PC-9 (cell line): ENCODE results near the gene C4orf17. TPM values are rescaled to one million over a fixed set of nuclear protein-coding genes. Genes with fewer than 3 reads are reported as not detected.

Experiments used
- BruUV-seq: library from RNA; stranded (reverse); fragments of 400-500 nt; replicated peaks from 2 replicates; lab custom pipeline; 2021; lab: Mats Ljungman, UMichigan
- CTCF ChIA-PET: fragments of 300-600 bp; sonication (Branson Sonifier 250); formaldehyde crosslinking; loops from one replicate; lab custom pipeline; 2022; ENCODE audit warnings: antibody characterized with exemption; lab: Charles Lee
- POLR2A ChIA-PET: fragments of 300-600 bp; sonication (Branson Sonifier 250); formaldehyde crosslinking; loops from one replicate; lab custom pipeline; 2022; ENCODE audit warnings: antibody characterized with exemption; ENCODE audit not compliant: unreplicated experiment; lab: Charles Lee
- DNase-seq, 2 experiments: peaks; one replicate each; pipeline versions ENCODE4 v3.0.0 to v3.0.0-alpha.2; 2015 to 2022; ENCODE audit warnings: mixed read lengths in 1 of 2
- H2AFZ ChIP-seq: fragments of 200-600 bp; sonication (generic); 2 replicates; pipeline ENCODE4 v1.8.1; 2017; ENCODE audit warnings: antibody characterized with exemption
- H3F3A ChIP-seq: fragments of 200-600 bp; sonication (generic); 2 replicates; pipeline ENCODE4 v1.8.1; 2017; ENCODE audit warnings: antibody characterized with exemption, mild to moderate bottlenecking, low read depth; ENCODE audit not compliant: insufficient read depth
- H3K27ac ChIP-seq: fragments of 200-600 bp; sonication (generic); 2 replicates; pipeline ENCODE4 v1.6.1; 2016; ENCODE audit warnings: mixed run types
- H3K27me3 ChIP-seq: fragments of 200-600 bp; sonication (generic); 2 replicates; pipeline ENCODE4 v1.6.1; 2016; ENCODE audit warnings: low read depth, mixed run types; ENCODE audit not compliant: insufficient read depth
- H3K36me3 ChIP-seq: fragments of 200-600 bp; sonication (generic); 2 replicates; pipeline ENCODE4 v1.6.1; 2016; ENCODE audit warnings: low read depth, mixed run types
- H3K4me1 ChIP-seq: fragments of 200-600 bp; sonication (generic); replicated peaks from 2 replicates; pipeline ENCODE4 v1.6.1; 2016; ENCODE audit warnings: mixed run types; ENCODE audit not compliant: insufficient read depth
- H3K4me2 ChIP-seq: fragments of 200-600 bp; sonication (generic); 2 replicates; pipeline ENCODE4 v1.6.1; 2017; ENCODE audit warnings: mixed run types
- H3K4me3 ChIP-seq: fragments of 200-600 bp; sonication (generic); 2 replicates; pipeline ENCODE4 v1.6.1; 2016; ENCODE audit warnings: mixed run types
- H3K79me2 ChIP-seq: fragments of 200-600 bp; sonication (generic); 2 replicates; pipeline ENCODE4 v1.6.1; 2017; ENCODE audit warnings: low read depth, mixed run types
- H3K9me2 ChIP-seq: fragments of 200-600 bp; sonication (generic); 2 replicates; pipeline ENCODE4 v1.8.1; 2017; ENCODE audit warnings: mild to moderate bottlenecking; ENCODE audit not compliant: insufficient read depth
- H3K9me3 ChIP-seq: fragments of 200-600 bp; sonication (generic); 2 replicates; pipeline ENCODE4 v1.8.1; 2016; ENCODE audit warnings: low read depth; ENCODE audit not compliant: insufficient read depth
- H4K20me1 ChIP-seq: fragments of 200-600 bp; sonication (generic); 2 replicates; pipeline ENCODE4 v1.8.1; 2017; ENCODE audit not compliant: insufficient read depth
- EZH2 ChIP-seq: fragments of 200-600 bp; sonication (generic); IDR thresholded peaks from 2 replicates; pipeline ENCODE4 v1.8.0; 2017; ENCODE audit warnings: antibody characterized with exemption, low read depth
- intact Hi-C: fragments of 100-400 bp; cut with micrococcal nuclease; formaldehyde crosslinking; loops from one replicate; pipeline ENCODE4 v1.10.0; 2022; ENCODE audit not compliant: unreplicated experiment
- total RNA-seq: library from RNA; stranded (reverse); gene quantifications from 2 replicates; pipeline ENCODE4 v1.2.3, GENCODE V29; 2021
- TF ChIP-seq, protein P1 (sequence below): fragments of 200-600 bp; sonication (generic); conservative IDR thresholded peaks from 2 replicates; pipeline ENCODE4 v1.6.1; 2017; ENCODE audit warnings: mixed run types, antibody characterized with exemption, mild to moderate bottlenecking, moderate library complexity

The C4orf17 gene
- total RNA-seq, 1 experiment from 2014 or later = not detected

- no peak overlapping the region for H3K4me3 ChIP-seq
- ChIA-PET POLR2A (no interaction called here), CTCF (no interaction called here)
- DNase-seq = no peak
- H3K4me1 ChIP-seq = peaks cover 13% of the 10 kb centered on the region
- BruUV-seq = no TSS peak
- intact Hi-C loops = no loop called here
- H3K79me2 ChIP-seq = no peaks in the 10 kb centered on the region
- TF ChIP-seq EZH2 = no peak
- TF ChIP-seq, protein P1, sequence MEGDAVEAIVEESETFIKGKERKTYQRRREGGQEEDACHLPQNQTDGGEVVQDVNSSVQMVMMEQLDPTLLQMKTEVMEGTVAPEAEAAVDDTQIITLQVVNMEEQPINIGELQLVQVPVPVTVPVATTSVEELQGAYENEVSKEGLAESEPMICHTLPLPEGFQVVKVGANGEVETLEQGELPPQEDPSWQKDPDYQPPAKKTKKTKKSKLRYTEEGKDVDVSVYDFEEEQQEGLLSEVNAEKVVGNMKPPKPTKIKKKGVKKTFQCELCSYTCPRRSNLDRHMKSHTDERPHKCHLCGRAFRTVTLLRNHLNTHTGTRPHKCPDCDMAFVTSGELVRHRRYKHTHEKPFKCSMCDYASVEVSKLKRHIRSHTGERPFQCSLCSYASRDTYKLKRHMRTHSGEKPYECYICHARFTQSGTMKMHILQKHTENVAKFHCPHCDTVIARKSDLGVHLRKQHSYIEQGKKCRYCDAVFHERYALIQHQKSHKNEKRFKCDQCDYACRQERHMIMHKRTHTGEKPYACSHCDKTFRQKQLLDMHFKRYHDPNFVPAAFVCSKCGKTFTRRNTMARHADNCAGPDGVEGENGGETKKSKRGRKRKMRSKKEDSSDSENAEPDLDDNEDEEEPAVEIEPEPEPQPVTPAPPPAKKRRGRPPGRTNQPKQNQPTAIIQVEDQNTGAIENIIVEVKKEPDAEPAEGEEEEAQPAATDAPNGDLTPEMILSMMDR = no peak
- no peaks in the 10 kb centered on the region for H3K36me3 ChIP-seq
- H3K9me3 ChIP-seq = no peaks in the 10 kb centered on the region
- H3F3A ChIP-seq = peaks cover 4% of the 10 kb centered on the region
- no peaks in the 10 kb centered on the region for H3K9me2 ChIP-seq
- no peak overlapping the region for H3K27ac ChIP-seq
- no peak overlapping the region for H3K4me2 ChIP-seq
- H2AFZ ChIP-seq = no peak overlapping the region
- no peaks in the 10 kb centered on the region for H3K27me3 ChIP-seq
- no peaks in the 10 kb centered on the region for H4K20me1 ChIP-seq
Observed at GRCh38 chr4:99591757-99592156, 80.9 kb downstream of the C4orf17 start.

Other genes with a start within 250 kb of the C4orf17 start
- gene ADH1A, start 220.0 kb upstream of the C4orf17 start, total RNA-seq = not detected in 2 replicates
- gene ADH1B, start 189.6 kb upstream of the C4orf17 start, total RNA-seq = not detected in 2 replicates
- 0.50 and 0.63 TPM in 2 replicates for gene ADH1C, start 158.3 kb upstream of the C4orf17 start, total RNA-seq
- not detected in 2 replicates for gene ADH7, start 75.7 kb upstream of the C4orf17 start, total RNA-seq
- 4.6 and 6.1 TPM in 2 replicates for gene TRMT10A, start 53.0 kb downstream of the C4orf17 start, total RNA-seq
- not detected in 2 replicates for gene MTTP, start 63.8 kb downstream of the C4orf17 start, total RNA-seq
- gene C4orf54, start 146.8 kb downstream of the C4orf17 start, total RNA-seq = 0.22 and 0.23 TPM in 2 replicates